DND-41 (cell line): ENCODE data around the gene MACROD2.

Experiments
- ATAC-seq: fragments of 200-7000 bp; cut with Tn5 transposase; 3 replicates; pipeline ENCODE4 v1.9.1; 2021; ENCODE audit warnings: low read depth; ENCODE audit not compliant: insufficient read depth
- DNase-seq: peaks from one replicate; pipeline ENCODE4 v3.0.0-alpha.2; 2020
- H2AFZ ChIP-seq: 2 replicates; pipeline ENCODE4 v1.6.0; 2012; ENCODE audit warnings: low read depth, low read length
- H3K27ac ChIP-seq: 2 replicates; pipeline ENCODE4 v1.5.1; 2012; ENCODE audit warnings: low read length, inconsistent platforms
- H3K27me3 ChIP-seq: fragments of 200-600 bp; sonication (generic); 2 replicates; pipeline ENCODE4 v1.6.0; 2012; ENCODE audit warnings: low read length, mild to moderate bottlenecking, inconsistent platforms; ENCODE audit not compliant: insufficient read depth, poor library complexity
- H3K36me3 ChIP-seq: 2 replicates; pipeline ENCODE4 v1.5.1; 2012; ENCODE audit warnings: low read length, inconsistent platforms; ENCODE audit not compliant: insufficient read depth
- H3K4me1 ChIP-seq: 2 replicates; pipeline ENCODE4 v1.5.1; 2012; ENCODE audit warnings: mild to moderate bottlenecking, low read length; ENCODE audit not compliant: insufficient read depth
- H3K4me2 ChIP-seq: 2 replicates; pipeline ENCODE4 v1.6.0; 2012; ENCODE audit warnings: mild to moderate bottlenecking, moderate library complexity, low read length, inconsistent platforms; ENCODE audit not compliant: insufficient read depth
- H3K4me3 ChIP-seq, 2 experiments: fragments of 200-600 bp in 1 of 2; shearing (Covaris generic) in 1 of 2; 2 replicates each; pipeline ENCODE4 v1.5.1; 2012 to 2016; ENCODE audit warnings: inconsistent platforms in 2 of 2, low read length in 2 of 2, mild to moderate bottlenecking in 2 of 2, low read depth in 1 of 2, moderate library complexity in 1 of 2
- H3K79me2 ChIP-seq: 2 replicates; pipeline ENCODE4 v1.6.0; 2012; ENCODE audit warnings: low read length, inconsistent platforms; ENCODE audit not compliant: insufficient read depth
- H3K9ac ChIP-seq: 2 replicates; pipeline ENCODE4 v1.6.0; 2012; ENCODE audit warnings: low read depth, mild to moderate bottlenecking, inconsistent platforms, low read length, moderate library complexity
- H3K9me3 ChIP-seq: 2 replicates; pipeline ENCODE4 v1.5.1; 2012; ENCODE audit warnings: low read length, moderate library complexity, mild to moderate bottlenecking, inconsistent platforms; ENCODE audit not compliant: insufficient read depth, severe bottlenecking
- H4K20me1 ChIP-seq: 2 replicates; pipeline ENCODE4 v1.6.0; 2012; ENCODE audit warnings: low read length; ENCODE audit not compliant: insufficient read depth
- EZH2 ChIP-seq: IDR thresholded peaks from 3 replicates; pipeline ENCODE4 v1.6.1; 2012; ENCODE audit warnings: borderline replicate concordance, low read depth, mild to moderate bottlenecking, moderate library complexity, low read length, inconsistent platforms; ENCODE audit not compliant: severe bottlenecking
- TF ChIP-seq, protein P1 (sequence below): IDR thresholded peaks from 2 replicates; pipeline ENCODE4 v1.5.1; 2012; ENCODE audit warnings: borderline replicate concordance, low read length, moderate library complexity, mild to moderate bottlenecking; ENCODE audit not compliant: poor library complexity, severe bottlenecking; ENCODE audit errors: extremely low read depth

The MACROD2 gene

DNA sequence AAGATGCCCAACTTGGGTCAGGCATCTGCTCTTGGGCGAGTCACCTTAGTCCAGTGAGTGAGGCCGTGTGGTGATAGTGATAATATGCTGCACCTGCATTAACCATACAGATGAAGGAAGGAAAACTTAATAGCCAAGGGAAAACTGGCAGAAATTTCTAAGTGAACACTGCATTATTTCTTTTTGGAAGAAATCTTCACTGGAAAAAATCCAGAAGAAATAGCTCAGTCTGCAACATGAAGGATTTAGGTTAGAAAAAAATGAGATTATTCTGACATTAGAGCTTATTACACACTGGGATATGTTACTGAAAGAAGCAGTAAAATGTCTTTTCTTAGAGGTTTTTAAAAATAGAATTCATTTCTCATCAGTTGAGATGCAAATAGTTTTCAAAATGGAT is 1630.7 kb downstream of the MACROD2 start:
- no peak for DNase-seq
- Histone ChIP-seq H3K27ac (no peak overlapping the region), H3K36me3 (no peaks in the 10 kb centered on the region), H3K9ac (no peak overlapping the region), H3K4me1 (no peaks in the 10 kb centered on the region), H3K27me3 (no peaks in the 10 kb centered on the region), H3K4me3 (no peak overlapping the region), H3K79me2 (no peaks in the 10 kb centered on the region), H3K4me2 (no peak overlapping the region), H2AFZ (no peak overlapping the region), H3K9me3 (no peaks in the 10 kb centered on the region), H4K20me1 (no peaks in the 10 kb centered on the region)
- TF ChIP-seq EZH2 = no peak
- TF ChIP-seq, protein P1, sequence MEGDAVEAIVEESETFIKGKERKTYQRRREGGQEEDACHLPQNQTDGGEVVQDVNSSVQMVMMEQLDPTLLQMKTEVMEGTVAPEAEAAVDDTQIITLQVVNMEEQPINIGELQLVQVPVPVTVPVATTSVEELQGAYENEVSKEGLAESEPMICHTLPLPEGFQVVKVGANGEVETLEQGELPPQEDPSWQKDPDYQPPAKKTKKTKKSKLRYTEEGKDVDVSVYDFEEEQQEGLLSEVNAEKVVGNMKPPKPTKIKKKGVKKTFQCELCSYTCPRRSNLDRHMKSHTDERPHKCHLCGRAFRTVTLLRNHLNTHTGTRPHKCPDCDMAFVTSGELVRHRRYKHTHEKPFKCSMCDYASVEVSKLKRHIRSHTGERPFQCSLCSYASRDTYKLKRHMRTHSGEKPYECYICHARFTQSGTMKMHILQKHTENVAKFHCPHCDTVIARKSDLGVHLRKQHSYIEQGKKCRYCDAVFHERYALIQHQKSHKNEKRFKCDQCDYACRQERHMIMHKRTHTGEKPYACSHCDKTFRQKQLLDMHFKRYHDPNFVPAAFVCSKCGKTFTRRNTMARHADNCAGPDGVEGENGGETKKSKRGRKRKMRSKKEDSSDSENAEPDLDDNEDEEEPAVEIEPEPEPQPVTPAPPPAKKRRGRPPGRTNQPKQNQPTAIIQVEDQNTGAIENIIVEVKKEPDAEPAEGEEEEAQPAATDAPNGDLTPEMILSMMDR = no peak
- ATAC-seq = no peak

- no peak overlapping the region for H3K4me3 ChIP-seq
- no peak overlapping the region for H2AFZ ChIP-seq
- no peaks in the 10 kb centered on the region for H3K27me3 ChIP-seq
- H4K20me1 ChIP-seq = no peaks in the 10 kb centered on the region
- no peaks in the 10 kb centered on the region for H3K9me3 ChIP-seq
- no peak for DNase-seq
- no peak for ATAC-seq
- no peaks in the 10 kb centered on the region for H3K36me3 ChIP-seq
- no peak overlapping the region for H3K9ac ChIP-seq
- no peak overlapping the region for H3K4me2 ChIP-seq
- no peak overlapping the region for H3K27ac ChIP-seq
- TF ChIP-seq, protein P1 = no peak
- TF ChIP-seq EZH2 = no peak
- no peaks in the 10 kb centered on the region for H3K79me2 ChIP-seq
- no peaks in the 10 kb centered on the region for H3K4me1 ChIP-seq
Observed at GRCh38 chr20:15627089-15627488, 1631.8 kb downstream of the MACROD2 start.

DNA sequence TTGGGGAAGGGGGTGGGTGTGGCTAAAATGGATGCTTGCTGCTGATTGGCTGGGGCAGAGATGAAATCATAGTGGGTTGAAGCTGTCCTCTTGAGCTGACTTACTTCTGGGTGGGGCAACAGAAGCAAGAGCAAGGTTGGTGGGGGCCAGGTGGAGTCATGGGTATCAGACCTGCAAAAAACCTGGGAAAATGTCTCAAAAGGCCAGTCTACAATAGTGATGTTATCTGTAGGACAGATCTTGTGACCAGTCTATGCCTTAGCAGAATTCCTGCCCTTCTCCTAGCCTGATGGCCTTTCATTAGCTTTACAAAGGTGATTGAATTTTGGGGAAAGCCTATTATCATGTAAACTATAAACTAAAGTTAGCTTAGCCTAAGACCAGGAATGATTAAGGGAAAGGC is 1632.2 kb downstream of the MACROD2 start:
- Histone ChIP-seq H3K27ac (no peak overlapping the region), H3K9me3 (no peaks in the 10 kb centered on the region), H3K4me3 (no peak overlapping the region), H3K79me2 (no peaks in the 10 kb centered on the region), H3K4me1 (no peaks in the 10 kb centered on the region), H4K20me1 (no peaks in the 10 kb centered on the region), H3K36me3 (no peaks in the 10 kb centered on the region), H3K4me2 (no peak overlapping the region), H2AFZ (no peak overlapping the region), H3K9ac (no peak overlapping the region), H3K27me3 (peaks cover under 1% of the 10 kb centered on the region)
- no peak for ATAC-seq
- TF ChIP-seq, protein P1 = no peak
- no peak for TF ChIP-seq EZH2
- DNase-seq = no peak

DNA sequence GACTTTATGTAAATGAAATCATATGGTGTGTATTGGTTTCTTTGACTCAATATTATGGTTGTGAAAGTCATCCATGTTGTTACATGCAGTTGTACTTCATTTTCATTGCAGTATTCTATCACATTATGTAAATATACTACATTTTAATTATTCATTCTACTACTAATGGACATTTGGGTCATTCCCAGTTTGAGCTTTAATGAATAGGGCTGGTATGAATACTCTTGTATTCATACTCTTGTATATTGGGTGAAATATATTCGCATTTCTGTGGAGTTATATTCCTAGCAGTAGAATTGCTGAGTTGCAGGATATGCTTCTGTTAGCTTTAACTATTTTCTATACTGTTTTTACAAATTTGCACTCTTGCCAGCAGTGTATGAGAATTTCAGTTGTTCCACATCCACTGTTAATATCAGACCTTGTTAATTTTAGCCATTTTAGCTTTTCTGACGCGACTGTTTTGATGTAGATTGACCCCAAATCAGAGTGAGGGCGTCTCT is 1633.6 kb downstream of the MACROD2 start:
- Histone ChIP-seq H3K27ac (no peak overlapping the region), H3K9ac (no peak overlapping the region), H3K4me3 (no peak overlapping the region), H3K27me3 (peaks cover 3% of the 10 kb centered on the region), H2AFZ (no peak overlapping the region), H4K20me1 (no peaks in the 10 kb centered on the region), H3K79me2 (no peaks in the 10 kb centered on the region), H3K36me3 (no peaks in the 10 kb centered on the region), H3K4me1 (no peaks in the 10 kb centered on the region), H3K4me2 (no peak overlapping the region), H3K9me3 (no peaks in the 10 kb centered on the region)
- ATAC-seq (no peak), DNase-seq (no peak)
- TF ChIP-seq EZH2 = no peak
- TF ChIP-seq, protein P1 = no peak
